ENCODE data around the gene DOCK8. TPM values are rescaled to one million over a fixed set of nuclear protein-coding genes. Genes with fewer than 3 reads are reported as not detected.

The DOCK8 gene
- total RNA-seq, 2 donors from 2014 or later = 24.6 to 35.5 TPM

GRCh38 chr9:346111-346571 is 131.5 kb downstream of the DOCK8 start:
- DNase-seq (ENCODE audit: low spot score) = no peak
- no peaks in the 10 kb centered on the region for H3K27me3 ChIP-seq (replicated peaks; ENCODE audit: insufficient read depth)
- no peaks in the 10 kb centered on the region for H3K4me1 ChIP-seq (replicated peaks)
- no peak overlapping the region for H3K4me3 ChIP-seq
- 81% methylated on average over 8 of the region's 8 CpGs for WGBS
- intact Hi-C loops (cut with DNase I) = no loop called here
- H3K9me3 ChIP-seq = no peaks in the 10 kb centered on the region
- H3K27ac ChIP-seq = no peak overlapping the region
- H3K36me3 ChIP-seq = no peaks in the 10 kb centered on the region
- TF ChIP-seq CTCF (IDR thresholded peaks at IDR 0.05) (no peak), POLR2A (IDR thresholded peaks at IDR 0.05) (no peak), POLR2AphosphoS5 (IDR thresholded peaks at IDR 0.05) (no peak)

GRCh38 chr9:347667-348292 is 133.1 kb downstream of the DOCK8 start:
- Histone ChIP-seq H3K27me3 (replicated peaks; ENCODE audit: insufficient read depth) (no peaks in the 10 kb centered on the region), H3K4me3 (no peak overlapping the region), H3K27ac (no peak overlapping the region), H3K9me3 (no peaks in the 10 kb centered on the region), H3K36me3 (no peaks in the 10 kb centered on the region), H3K4me1 (replicated peaks) (no peaks in the 10 kb centered on the region)
- TF ChIP-seq POLR2A (IDR thresholded peaks at IDR 0.05) (no peak), CTCF (IDR thresholded peaks at IDR 0.05) (peak in 3 of 4 experiments; percentile 48 to 83 (median 80))
- intact Hi-C loops (cut with DNase I) = no loop called here
- WGBS = 20% methylated on average over 9 of the region's 9 CpGs
- DNase-seq (ENCODE audit: low spot score) = no peak

GRCh38 chr9:350384-350783 is 135.7 kb downstream of the DOCK8 start:
- WGBS = 57% methylated on average over 7 of the region's 7 CpGs
- TF ChIP-seq POLR2A (IDR thresholded peaks at IDR 0.05) = no peak
- no peak for TF ChIP-seq POLR2AphosphoS5 (IDR thresholded peaks at IDR 0.05)
- no peak for TF ChIP-seq CTCF (IDR thresholded peaks at IDR 0.05)
- intact Hi-C loops (cut with DNase I) = no loop called here

GRCh38 chr9:351916-352315 is 137.3 kb downstream of the DOCK8 start:
- H3K36me3 ChIP-seq = no peaks in the 10 kb centered on the region
- 92% methylated on average over 5 of the region's 5 CpGs for WGBS
- no peaks in the 10 kb centered on the region for H3K9me3 ChIP-seq
- no peak for DNase-seq (ENCODE audit: low spot score)
- TF ChIP-seq POLR2A (IDR thresholded peaks at IDR 0.05) (no peak), POLR2AphosphoS5 (IDR thresholded peaks at IDR 0.05) (no peak), CTCF (IDR thresholded peaks at IDR 0.05) (no peak)
- intact Hi-C loops (cut with DNase I) = no loop called here
- no peak overlapping the region for H3K4me3 ChIP-seq
- H3K27me3 ChIP-seq (replicated peaks; ENCODE audit: insufficient read depth) = no peaks in the 10 kb centered on the region
- no peaks in the 10 kb centered on the region for H3K4me1 ChIP-seq (replicated peaks)
- H3K27ac ChIP-seq = no peak overlapping the region

More at GRCh38 chr9:350384-350783, 135.7 kb downstream of the DOCK8 start:
- Histone ChIP-seq H3K27me3 (replicated peaks; ENCODE audit: insufficient read depth) (no peaks in the 10 kb centered on the region), H3K27ac (no peak overlapping the region), H3K9me3 (no peaks in the 10 kb centered on the region), H3K4me3 (no peak overlapping the region), H3K4me1 (replicated peaks) (no peaks in the 10 kb centered on the region), H3K36me3 (no peaks in the 10 kb centered on the region)
- DNase-seq (ENCODE audit: low spot score) = no peak

- DNase-seq (ENCODE audit: low spot score) = peak; percentile 13
- H3K27ac ChIP-seq = no peak overlapping the region
- intact Hi-C loops (cut with DNase I) = no loop called here
- H3K27me3 ChIP-seq (replicated peaks; ENCODE audit: insufficient read depth) = no peaks in the 10 kb centered on the region
- 30% methylated on average over 1 of the region's 1 CpG for whole genome bisulfite sequencing
- H3K4me1 ChIP-seq (replicated peaks) = no peaks in the 10 kb centered on the region
- no peaks in the 10 kb centered on the region for H3K36me3 ChIP-seq
- H3K9me3 ChIP-seq = no peaks in the 10 kb centered on the region
- no peak for TF ChIP-seq POLR2AphosphoS5 (IDR thresholded peaks at IDR 0.05)
- no peak for TF ChIP-seq CTCF (IDR thresholded peaks at IDR 0.05)
- no peak for TF ChIP-seq POLR2A (IDR thresholded peaks at IDR 0.05)
- no peak overlapping the region for H3K4me3 ChIP-seq
These were observed 138.4 kb downstream of the DOCK8 start for GRCh38 chr9:353077-353476.
